Measurements from ENCODE around the gene ECE1. TPM values are rescaled to one million over a fixed set of nuclear protein-coding genes. Genes with fewer than 3 reads are reported as not detected.

Gene ECE1
- total and polyA plus RNA-seq, 2 donors (not counting 1 experiment from before 2014, with no cell fraction given): 131 to 138 TPM

GRCh38 chr1:21318057-21318713 is 27.9 kb upstream of the ECE1 start:
- no peak overlapping the region for H2AFZ ChIP-seq (ENCODE audit: low read length)
- H3K27ac ChIP-seq (ENCODE audit: insufficient read depth, low read length): peak overlapping the region; percentile 83
- H3K79me2 ChIP-seq (ENCODE audit: control insufficient read depth, insufficient read depth, low read length): peaks cover 73% of the 10 kb centered on the region
- H3K27me3 ChIP-seq (ENCODE audit: control insufficient read depth, insufficient read depth, low read length): no peaks in the 10 kb centered on the region
- no peak for TF ChIP-seq CTCF (conservative IDR thresholded peaks at IDR 0.05 in 1 of 2, IDR thresholded peaks at IDR 0.05 in 1 of 2; ENCODE audit: low read depth in 1 of 2, low read length in 2 of 2)
- no peak for TF ChIP-seq EZH2 (IDR thresholded peaks at IDR 0.05; ENCODE audit: low read length, missing control alignments)
- peak overlapping the region; percentile 41 for H3K9ac ChIP-seq (ENCODE audit: insufficient read depth, low read length)
- H3K36me3 ChIP-seq (ENCODE audit: control insufficient read depth, insufficient read depth, low read length): peaks cover 3% of the 10 kb centered on the region
- DNase-seq (ENCODE audit: low read depth in 2 of 2): no peak
- H3K9me3 ChIP-seq (ENCODE audit: control insufficient read depth, insufficient read depth, low read depth, low read length): no peaks in the 10 kb centered on the region
- no peak overlapping the region for H3K4me3 ChIP-seq (replicated peaks in 1 of 4; ENCODE audit: control extremely low read depth in 1 of 4, insufficient read depth in 1 of 4, low read depth in 3 of 4, low read length in 4 of 4)
- no peaks in the 10 kb centered on the region for H4K20me1 ChIP-seq (ENCODE audit: control insufficient read depth, extremely low read depth, insufficient read depth, low read length)
- peaks cover 69% of the 10 kb centered on the region for H3K4me1 ChIP-seq (ENCODE audit: control insufficient read depth, extremely low read depth, insufficient read depth, low read length)
- peak overlapping the region; percentile 33 for H3K4me2 ChIP-seq (ENCODE audit: extremely low read depth, insufficient read depth, low read length)

GRCh38 chr1:21317690-21318043 is 27.4 kb upstream of the ECE1 start:
- H3K27ac ChIP-seq (ENCODE audit: insufficient read depth, low read length): peak overlapping the region; percentile 83
- no peak overlapping the region for H3K4me3 ChIP-seq (replicated peaks in 1 of 4; ENCODE audit: control extremely low read depth in 1 of 4, insufficient read depth in 1 of 4, low read depth in 3 of 4, low read length in 4 of 4)
- H3K36me3 ChIP-seq (ENCODE audit: control insufficient read depth, insufficient read depth, low read length): peaks cover 3% of the 10 kb centered on the region
- no peaks in the 10 kb centered on the region for H3K27me3 ChIP-seq (ENCODE audit: control insufficient read depth, insufficient read depth, low read length)
- H3K9ac ChIP-seq (ENCODE audit: insufficient read depth, low read length): peak overlapping the region; percentile 41
- H3K79me2 ChIP-seq (ENCODE audit: control insufficient read depth, insufficient read depth, low read length): peaks cover 71% of the 10 kb centered on the region
- H2AFZ ChIP-seq (ENCODE audit: low read length): no peak overlapping the region
- peaks cover 65% of the 10 kb centered on the region for H3K4me1 ChIP-seq (ENCODE audit: control insufficient read depth, extremely low read depth, insufficient read depth, low read length)
- peak overlapping the region; percentile 33 for H3K4me2 ChIP-seq (ENCODE audit: extremely low read depth, insufficient read depth, low read length)
- H3K9me3 ChIP-seq (ENCODE audit: control insufficient read depth, insufficient read depth, low read depth, low read length): no peaks in the 10 kb centered on the region
- H4K20me1 ChIP-seq (ENCODE audit: control insufficient read depth, extremely low read depth, insufficient read depth, low read length): no peaks in the 10 kb centered on the region
- TF ChIP-seq EZH2 (IDR thresholded peaks at IDR 0.05; ENCODE audit: low read length, missing control alignments): no peak
- no peak for DNase-seq (ENCODE audit: low read depth in 2 of 2)

- Histone ChIP-seq H3K9me3 (ENCODE audit: control insufficient read depth, insufficient read depth, low read depth, low read length) (no peaks in the 10 kb centered on the region), H3K4me2 (ENCODE audit: extremely low read depth, insufficient read depth, low read length) (no peak overlapping the region), H3K27me3 (ENCODE audit: control insufficient read depth, insufficient read depth, low read length) (no peaks in the 10 kb centered on the region), H4K20me1 (ENCODE audit: control insufficient read depth, extremely low read depth, insufficient read depth, low read length) (no peaks in the 10 kb centered on the region), H3K4me3 (replicated peaks in 1 of 4; ENCODE audit: control extremely low read depth in 1 of 4, insufficient read depth in 1 of 4, low read depth in 3 of 4, low read length in 4 of 4) (no peak overlapping the region), H3K27ac (ENCODE audit: insufficient read depth, low read length) (peak overlapping the region; percentile 83), H3K79me2 (ENCODE audit: control insufficient read depth, insufficient read depth, low read length) (peaks cover 67% of the 10 kb centered on the region), H3K4me1 (ENCODE audit: control insufficient read depth, extremely low read depth, insufficient read depth, low read length) (peaks cover 60% of the 10 kb centered on the region), H2AFZ (ENCODE audit: low read length) (no peak overlapping the region), H3K36me3 (ENCODE audit: control insufficient read depth, insufficient read depth, low read length) (peaks cover 3% of the 10 kb centered on the region), H3K9ac (ENCODE audit: insufficient read depth, low read length) (peak overlapping the region; percentile 17)
- DNase-seq (ENCODE audit: low read depth in 2 of 2): peak; percentile 62 to 92
- TF ChIP-seq CTCF (conservative IDR thresholded peaks at IDR 0.05 in 1 of 2, IDR thresholded peaks at IDR 0.05 in 1 of 2; ENCODE audit: low read depth in 1 of 2, low read length in 2 of 2) (no peak), EZH2 (IDR thresholded peaks at IDR 0.05; ENCODE audit: low read length, missing control alignments) (no peak)
These were observed 26.9 kb upstream of the ECE1 start for GRCh38 chr1:21317035-21317689.
